Kidney (tissue), 14 donors: ENCODE data around the gene DAB1. TPM values are rescaled to one million over a fixed set of nuclear protein-coding genes. Genes with fewer than 3 reads are reported as not detected.
A peak's percentile ranks its signal among the peaks of the same experiment; 100 is the strongest.

Experiments used
- DNase-seq, 5 donors: peaks; one replicate each; pipeline ENCODE4 v3.0.0-alpha.2; 2013 to 2020
- FAIRE-seq: peaks from 2 replicates; lab custom pipeline; 2012; peaks lifted over from hg19 to GRCh38; lab: Jason Lieb, UNC
- H3K27ac ChIP-seq, 2 donors: one replicate each; pipeline ENCODE4 v1.7.0; 2013; ENCODE audit warnings: low read depth in 2 of 2, low read length in 2 of 2, inconsistent platforms in 1 of 2
- H3K27me3 ChIP-seq: one replicate; pipeline ENCODE4 v1.7.1; 2013; ENCODE audit warnings: low read length, inconsistent platforms; ENCODE audit not compliant: control insufficient read depth, insufficient read depth
- H3K36me3 ChIP-seq, 3 donors: one replicate each; pipeline versions ENCODE4 v1.7.0 to v1.7.1; 2013; ENCODE audit warnings: low read length in 3 of 3, control low read depth in 1 of 3, inconsistent platforms in 1 of 3; ENCODE audit not compliant: insufficient read depth in 3 of 3, control insufficient read depth in 2 of 3
- H3K4me1 ChIP-seq, 3 donors: one replicate each; pipeline versions ENCODE4 v1.7.0 to v1.7.1; 2013; ENCODE audit warnings: low read length in 3 of 3, inconsistent platforms in 1 of 3, low read depth in 1 of 3; ENCODE audit not compliant: control insufficient read depth in 2 of 3, insufficient read depth in 2 of 3
- H3K4me3 ChIP-seq, 3 donors: one replicate each; pipeline versions ENCODE4 v1.7.0 to v1.8.1; 2013; ENCODE audit warnings: low read length in 3 of 3, control low read depth in 1 of 3, inconsistent platforms in 1 of 3
- H3K9ac ChIP-seq, 3 donors: one replicate each; pipeline versions ENCODE4 v1.7.0 to v1.7.1; 2013; ENCODE audit warnings: low read length in 3 of 3, control low read depth in 1 of 3, inconsistent platforms in 1 of 3
- H3K9me3 ChIP-seq, 3 donors: one replicate each; pipeline versions ENCODE4 v1.7.0 to v1.7.1; 2013; ENCODE audit warnings: low read length in 3 of 3, control low read depth in 1 of 3, inconsistent platforms in 1 of 3; ENCODE audit not compliant: control insufficient read depth in 2 of 3, insufficient read depth in 1 of 3
- CTCF ChIP-seq: IDR thresholded peaks from 3 replicates; pipeline ENCODE4 v1.5.1; 2012; ENCODE audit warnings: mild to moderate bottlenecking, moderate library complexity, borderline replicate concordance; ENCODE audit not compliant: insufficient read depth; ENCODE audit errors: extremely low read depth
- intact Hi-C: fragments of 100-400 bp; cut with DNase I; formaldehyde crosslinking; loops from one replicate; pipeline ENCODE4 v1.11.1; 2022
- polyA plus RNA-seq: library from polyadenylated mRNA; stranded (reverse); fragments of 350-450 nt; fragmentation: Illumina TruSeq; extraction: RNeasy Lipid Tissue Mini Kit (QIAGEN cat#74804); gene quantifications from one replicate; pipeline ENCODE4 v1.2.3, GENCODE V29; 2014; ENCODE audit warnings: low read depth, low replicate concordance; ENCODE audit not compliant: insufficient read depth
- total RNA-seq: library from RNA; stranded (reverse); fragmentation: NEBNext Ultra II Directional; extraction: Animal tissue kit (Norgen Biotek cat#: 25700); gene quantifications from one replicate; pipeline ENCODE4 v1.2.1, GENCODE V29; 2021
- donor health status: control.
- donor health status: control.
- donor health status: control.
- donor health status: control.
- donor health status: control.
- donor health status: DM: yes; HTN: yes; CAD: no.
- donor health status: Normal renal cell carcinoma (clear cell type).

DAB1 gene
- total and polyA plus RNA-seq, 2 donors from 2014 or later = 2.3 TPM; not detected in 1

- TF ChIP-seq CTCF = peak; percentile 71
- FAIRE-seq (no peak), DNase-seq (peak in 4 of 5 donors; percentile 24 to 55 (median 40))
- Histone ChIP-seq H3K36me3 (no peaks in the 10 kb centered on the region), H3K27me3 (no peaks in the 10 kb centered on the region), H3K27ac (no peak overlapping the region), H3K9me3 (no peaks in the 10 kb centered on the region), H3K4me3 (peak overlapping the region in 1 of 3 donors; percentile 40), H3K9ac (no peak overlapping the region), H3K4me1 (peaks cover 0 to 6% (median 0%) of the 10 kb centered on the region in 3 donors)
- intact Hi-C loops = no loop called here
These were observed 455.7 kb downstream of the DAB1 start for GRCh38 chr1:56967900-56968832.

- peaks cover 0 to 6% (median 0%) of the 10 kb centered on the region in 3 donors for H3K4me1 ChIP-seq
- H3K36me3 ChIP-seq = no peaks in the 10 kb centered on the region
- H3K9ac ChIP-seq = no peak overlapping the region
- H3K4me3 ChIP-seq = no peak overlapping the region
- no peak overlapping the region for H3K27ac ChIP-seq
- H3K27me3 ChIP-seq = no peaks in the 10 kb centered on the region
- intact Hi-C loops = no loop called here
- FAIRE-seq (no peak), DNase-seq (no peak)
- no peak for TF ChIP-seq CTCF
- H3K9me3 ChIP-seq = no peaks in the 10 kb centered on the region
These were observed 456.5 kb downstream of the DAB1 start for GRCh38 chr1:56967355-56967754.

DNA sequence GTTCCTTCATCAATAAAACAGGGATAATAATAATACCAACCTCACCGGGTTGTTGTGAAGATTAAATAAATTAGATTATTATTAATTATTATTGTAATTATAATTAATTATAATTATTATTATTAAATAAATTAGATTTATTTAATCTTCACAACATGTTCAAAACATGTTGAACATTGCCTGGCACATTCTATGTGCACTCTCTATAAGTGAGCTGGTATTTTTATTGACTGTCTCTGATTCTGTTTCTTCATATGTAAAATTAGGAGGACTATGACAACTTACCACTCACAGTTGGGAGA lies 457.2 kb downstream of the DAB1 start:
- Histone ChIP-seq H3K27ac (no peak overlapping the region), H3K4me3 (no peak overlapping the region), H3K4me1 (peaks cover 0 to 6% (median 0%) of the 10 kb centered on the region in 3 donors), H3K36me3 (no peaks in the 10 kb centered on the region), H3K27me3 (no peaks in the 10 kb centered on the region), H3K9ac (no peak overlapping the region), H3K9me3 (no peaks in the 10 kb centered on the region)
- no peak for FAIRE-seq
- DNase-seq = no peak
- no peak for TF ChIP-seq CTCF
- intact Hi-C loops = no loop called here
